OCI-LY3 (cell line): Measurements from ENCODE around the gene RNF38.

Source experiments
- EZH2phosphoT487 ChIP-seq: fragments of 200-600 bp; shearing (Covaris generic); IDR thresholded peaks from 2 replicates; pipeline ENCODE4 v1.6.1; 2018; ENCODE audit warnings: antibody characterized with exemption, mixed run types, low read depth
- TF ChIP-seq, protein P1 (sequence below): fragments of 200-600, 300-600 bp; sonication (generic); IDR thresholded peaks from 2 replicates; pipeline ENCODE4 v1.5.1; 2014; ENCODE audit warnings: antibody characterized with exemption, low read length, low read depth

DNA sequence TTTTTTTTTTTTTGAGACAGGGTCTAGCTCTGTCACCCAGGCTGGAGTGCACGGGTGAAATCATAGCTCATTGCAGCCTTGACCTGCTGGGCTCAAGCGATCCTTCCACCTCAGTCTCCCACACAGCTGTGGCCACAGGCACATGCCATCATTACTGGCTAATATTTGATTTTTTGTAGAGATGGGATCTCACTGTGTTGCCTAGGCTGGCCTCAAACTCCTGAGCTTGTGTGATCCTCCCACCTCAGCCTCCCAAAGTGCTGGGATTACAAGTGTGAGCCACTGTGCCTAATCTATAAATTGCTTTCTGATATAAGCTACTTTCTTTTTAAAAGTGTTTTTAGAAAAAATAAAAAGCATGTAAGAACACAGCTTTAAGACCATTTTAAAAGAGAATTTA lies 85.3 kb downstream of the RNF38 start:
- TF ChIP-seq, protein P1, sequence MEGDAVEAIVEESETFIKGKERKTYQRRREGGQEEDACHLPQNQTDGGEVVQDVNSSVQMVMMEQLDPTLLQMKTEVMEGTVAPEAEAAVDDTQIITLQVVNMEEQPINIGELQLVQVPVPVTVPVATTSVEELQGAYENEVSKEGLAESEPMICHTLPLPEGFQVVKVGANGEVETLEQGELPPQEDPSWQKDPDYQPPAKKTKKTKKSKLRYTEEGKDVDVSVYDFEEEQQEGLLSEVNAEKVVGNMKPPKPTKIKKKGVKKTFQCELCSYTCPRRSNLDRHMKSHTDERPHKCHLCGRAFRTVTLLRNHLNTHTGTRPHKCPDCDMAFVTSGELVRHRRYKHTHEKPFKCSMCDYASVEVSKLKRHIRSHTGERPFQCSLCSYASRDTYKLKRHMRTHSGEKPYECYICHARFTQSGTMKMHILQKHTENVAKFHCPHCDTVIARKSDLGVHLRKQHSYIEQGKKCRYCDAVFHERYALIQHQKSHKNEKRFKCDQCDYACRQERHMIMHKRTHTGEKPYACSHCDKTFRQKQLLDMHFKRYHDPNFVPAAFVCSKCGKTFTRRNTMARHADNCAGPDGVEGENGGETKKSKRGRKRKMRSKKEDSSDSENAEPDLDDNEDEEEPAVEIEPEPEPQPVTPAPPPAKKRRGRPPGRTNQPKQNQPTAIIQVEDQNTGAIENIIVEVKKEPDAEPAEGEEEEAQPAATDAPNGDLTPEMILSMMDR = no peak
- TF ChIP-seq EZH2phosphoT487 = no peak
